Renal cortical epithelial cell (primary cell): ENCODE measurements around the gene SOX6. TPM values are rescaled to one million over a fixed set of nuclear protein-coding genes. Genes with fewer than 3 reads are reported as not detected.

Experiments used
- DNase-seq: peaks from one replicate; pipeline ENCODE4 v3.0.0-alpha.2; 2011; ENCODE audit warnings: low read depth
- total RNA-seq: library from RNA; depleted of rRNA; stranded (reverse); fragments of >200 nt; gene quantifications from 2 replicates; pipeline ENCODE4 v1.2.3, GENCODE V29; 2014

Gene SOX6
- total RNA-seq, 1 donor from 2014 or later = 12.1 TPM

- DNase-seq = peak; percentile 59
Observed at GRCh38 chr11:16000065-16000464, 356.3 kb downstream of the SOX6 start.

GRCh38 chr11:15993345-15993744 lies 363.0 kb downstream of the SOX6 start:
- no peak for DNase-seq

GRCh38 chr11:15991215-15991614 lies 365.1 kb downstream of the SOX6 start:
- no peak for DNase-seq

- DNase-seq = no peak
Observed at GRCh38 chr11:15989685-15990084, 366.7 kb downstream of the SOX6 start.

GRCh38 chr11:15988693-15989231 lies 367.6 kb downstream of the SOX6 start:
- DNase-seq = no peak

- no peak for DNase-seq
Observed at GRCh38 chr11:15988016-15988550, 368.3 kb downstream of the SOX6 start.

GRCh38 chr11:15987046-15987445 lies 369.3 kb downstream of the SOX6 start:
- DNase-seq = no peak

GRCh38 chr11:15985860-15986139 lies 370.5 kb downstream of the SOX6 start:
- no peak for DNase-seq

- no peak for DNase-seq
Observed at GRCh38 chr11:15985127-15985859, 371.1 kb downstream of the SOX6 start.

- DNase-seq = no peak
Observed at GRCh38 chr11:15981292-15981691, 375.1 kb downstream of the SOX6 start.

GRCh38 chr11:15977116-15977515 lies 379.2 kb downstream of the SOX6 start:
- DNase-seq = no peak

- DNase-seq = no peak
Observed at GRCh38 chr11:15976433-15977045, 379.8 kb downstream of the SOX6 start.

- DNase-seq = no peak
Observed at GRCh38 chr11:15975742-15976141, 380.6 kb downstream of the SOX6 start.

GRCh38 chr11:15972838-15973237 lies 383.5 kb downstream of the SOX6 start:
- DNase-seq = no peak

GRCh38 chr11:15971215-15971546 lies 385.2 kb downstream of the SOX6 start:
- no peak for DNase-seq

GRCh38 chr11:15970506-15971214 lies 385.7 kb downstream of the SOX6 start:
- no peak for DNase-seq

GRCh38 chr11:15969701-15970329 lies 386.5 kb downstream of the SOX6 start:
- peak; percentile 31 for DNase-seq

GRCh38 chr11:15969281-15969680 lies 387.1 kb downstream of the SOX6 start:
- peak; percentile 67 for DNase-seq

- peak; percentile 7 for DNase-seq
Observed at GRCh38 chr11:15968461-15969130, 387.8 kb downstream of the SOX6 start.

- peak; percentile 50 for DNase-seq
Observed at GRCh38 chr11:15967966-15968365, 388.4 kb downstream of the SOX6 start.

- DNase-seq = peak; percentile 73
Observed at GRCh38 chr11:15967166-15967565, 389.2 kb downstream of the SOX6 start.
